ENCODE results near the gene MTMR3.

The MTMR3 gene

DNA sequence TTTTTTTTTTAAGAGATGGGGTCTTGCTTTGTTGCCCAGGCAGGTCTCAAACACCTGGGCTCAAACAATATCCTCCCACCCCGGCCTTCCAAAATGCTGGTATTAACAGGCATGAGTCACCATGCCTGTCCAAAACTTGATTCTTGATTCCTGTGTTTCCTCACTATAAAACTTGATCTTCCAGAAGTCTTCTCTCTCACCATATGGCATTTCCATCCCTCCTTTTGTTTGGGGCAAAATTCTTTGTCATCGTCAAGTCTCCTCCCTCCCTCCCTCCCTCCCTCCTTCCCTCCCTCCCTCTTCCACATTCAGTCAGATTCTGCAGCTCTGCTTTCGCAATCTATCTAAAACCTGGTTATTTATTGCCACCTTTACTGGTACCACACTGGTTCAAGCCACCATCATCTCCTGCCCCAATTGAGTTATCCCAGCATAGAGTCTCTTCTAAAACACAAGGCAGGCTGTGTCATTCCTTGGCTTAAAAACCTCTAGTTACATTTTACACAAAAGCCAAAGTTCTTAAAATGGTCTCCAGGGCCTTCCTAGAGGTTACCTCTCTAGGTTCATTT lies 132.3 kb downstream of the MTMR3 start:
- Mint-ChIP-seq H3K27me3 (no peaks in the 10 kb centered on the region), H3K27ac (peak overlapping the region; percentile 18), H3K4me1 (ENCODE audit: low read depth) (peaks cover 30% of the 10 kb centered on the region), H3K9me3 (no peaks in the 10 kb centered on the region), H3K36me3 (ENCODE audit: low read depth) (peaks cover 97% of the 10 kb centered on the region), H3K4me3 (no peak overlapping the region)
- intact Hi-C loops (cut with micrococcal nuclease) = no loop called here

GRCh38 chr22:30015846-30016245 lies 132.9 kb downstream of the MTMR3 start:
- H3K36me3 Mint-ChIP-seq (ENCODE audit: low read depth) = peaks cover 98% of the 10 kb centered on the region
- H3K27me3 Mint-ChIP-seq = no peaks in the 10 kb centered on the region
- intact Hi-C loops (cut with micrococcal nuclease) = no loop called here
- no peaks in the 10 kb centered on the region for H3K9me3 Mint-ChIP-seq
- H3K27ac Mint-ChIP-seq = peak overlapping the region; percentile 18
- H3K4me3 Mint-ChIP-seq = no peak overlapping the region
- peaks cover 35% of the 10 kb centered on the region for H3K4me1 Mint-ChIP-seq (ENCODE audit: low read depth)

DNA sequence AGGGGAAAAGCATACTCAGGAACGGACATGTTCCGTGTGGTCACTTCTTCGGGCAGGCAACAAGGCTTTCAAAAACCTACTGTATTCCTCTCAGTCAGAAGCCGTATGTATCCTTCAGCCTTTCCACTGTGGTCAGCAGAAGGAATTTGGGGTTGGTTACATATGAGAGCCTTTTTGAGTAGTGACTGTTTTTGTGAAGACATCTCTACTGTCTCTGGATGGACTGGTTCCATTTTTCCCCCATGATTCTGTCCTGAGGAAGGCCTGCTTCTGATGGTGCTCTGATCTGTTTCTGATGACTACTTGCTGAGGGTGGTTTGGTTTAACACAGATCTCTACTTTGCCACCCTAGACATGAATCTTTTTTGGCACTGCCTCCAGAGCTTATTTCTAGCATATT lies 133.6 kb downstream of the MTMR3 start:
- Mint-ChIP-seq H3K27ac (no peak overlapping the region), H3K4me3 (no peak overlapping the region), H3K27me3 (no peaks in the 10 kb centered on the region), H3K9me3 (no peaks in the 10 kb centered on the region), H3K4me1 (ENCODE audit: low read depth) (peaks cover 42% of the 10 kb centered on the region), H3K36me3 (ENCODE audit: low read depth) (peaks cover 98% of the 10 kb centered on the region)
- intact Hi-C loops (cut with micrococcal nuclease) = no loop called here

DNA sequence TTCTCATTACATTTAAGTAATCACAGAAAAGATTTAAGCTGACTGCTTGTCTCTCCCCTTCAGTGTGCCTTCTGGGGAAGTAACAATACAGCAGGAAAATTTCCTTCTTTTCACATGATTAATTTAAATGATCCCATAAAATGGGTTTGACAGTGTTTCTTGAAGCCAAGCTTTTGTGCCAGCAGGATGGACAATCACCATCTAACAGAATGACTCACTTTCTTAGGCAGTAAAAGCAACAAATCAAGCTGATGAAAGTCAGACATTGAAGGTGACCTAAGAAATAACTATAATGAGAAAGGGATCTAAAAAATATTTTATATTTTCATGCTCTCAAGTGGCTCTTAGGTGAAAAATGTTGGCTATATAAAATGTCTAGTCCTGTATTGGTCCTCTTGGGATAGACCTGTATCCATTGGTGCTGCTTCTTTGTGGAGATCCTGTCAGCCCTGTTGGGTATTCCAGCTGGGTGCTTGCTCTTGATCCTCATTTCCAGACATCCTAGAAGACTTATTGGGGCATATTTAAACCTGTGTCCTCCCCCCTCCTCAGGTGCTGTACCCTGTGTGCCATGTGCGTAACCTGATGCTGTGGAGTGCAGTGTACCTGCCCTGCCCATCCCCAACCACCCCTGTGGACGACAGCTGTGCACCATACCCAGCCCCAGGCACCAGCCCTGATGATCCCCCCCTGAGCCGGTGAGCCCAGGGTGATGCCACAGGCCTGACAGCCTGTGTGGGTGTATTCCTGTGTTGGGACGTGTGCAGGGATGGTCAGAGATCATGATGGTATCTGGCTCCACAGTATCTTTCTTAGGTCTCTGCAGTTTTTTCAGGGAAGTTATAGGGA lies 134.6 kb downstream of the MTMR3 start:
- no peak overlapping the region for H3K27ac Mint-ChIP-seq
- no peaks in the 10 kb centered on the region for H3K27me3 Mint-ChIP-seq
- H3K4me1 Mint-ChIP-seq (ENCODE audit: low read depth) = peaks cover 52% of the 10 kb centered on the region
- peaks cover 98% of the 10 kb centered on the region for H3K36me3 Mint-ChIP-seq (ENCODE audit: low read depth)
- no peaks in the 10 kb centered on the region for H3K9me3 Mint-ChIP-seq
- intact Hi-C loops (cut with micrococcal nuclease) = no loop called here
- H3K4me3 Mint-ChIP-seq = no peak overlapping the region

GRCh38 chr22:30020511-30020910 lies 137.5 kb downstream of the MTMR3 start:
- no peaks in the 10 kb centered on the region for H3K9me3 Mint-ChIP-seq
- intact Hi-C loops (cut with micrococcal nuclease) = no loop called here
- peaks cover 98% of the 10 kb centered on the region for H3K36me3 Mint-ChIP-seq (ENCODE audit: low read depth)
- H3K27me3 Mint-ChIP-seq = no peaks in the 10 kb centered on the region
- peaks cover 47% of the 10 kb centered on the region for H3K4me1 Mint-ChIP-seq (ENCODE audit: low read depth)
- no peak overlapping the region for H3K4me3 Mint-ChIP-seq
- H3K27ac Mint-ChIP-seq = no peak overlapping the region

GRCh38 chr22:30021338-30021737 lies 138.4 kb downstream of the MTMR3 start:
- Mint-ChIP-seq H3K36me3 (ENCODE audit: low read depth) (peaks cover 98% of the 10 kb centered on the region), H3K4me3 (no peak overlapping the region), H3K27me3 (no peaks in the 10 kb centered on the region), H3K27ac (peak overlapping the region; percentile 78), H3K4me1 (ENCODE audit: low read depth) (peaks cover 43% of the 10 kb centered on the region), H3K9me3 (no peaks in the 10 kb centered on the region)
- intact Hi-C loops (cut with micrococcal nuclease) = no loop called here

- no peak overlapping the region for H3K4me3 Mint-ChIP-seq
- peaks cover 50% of the 10 kb centered on the region for H3K4me1 Mint-ChIP-seq (ENCODE audit: low read depth)
- intact Hi-C loops (cut with micrococcal nuclease) = no loop called here
- H3K27me3 Mint-ChIP-seq = no peaks in the 10 kb centered on the region
- peak overlapping the region; percentile 78 for H3K27ac Mint-ChIP-seq
- no peaks in the 10 kb centered on the region for H3K9me3 Mint-ChIP-seq
- peaks cover 98% of the 10 kb centered on the region for H3K36me3 Mint-ChIP-seq (ENCODE audit: low read depth)
These were observed 139.1 kb downstream of the MTMR3 start for GRCh38 chr22:30021881-30022619.

GRCh38 chr22:30023099-30023660 lies 140.2 kb downstream of the MTMR3 start:
- peak overlapping the region; percentile 78 for H3K27ac Mint-ChIP-seq
- no peaks in the 10 kb centered on the region for H3K9me3 Mint-ChIP-seq
- H3K36me3 Mint-ChIP-seq (ENCODE audit: low read depth) = peaks cover 100% of the 10 kb centered on the region
- peaks cover 57% of the 10 kb centered on the region for H3K4me1 Mint-ChIP-seq (ENCODE audit: low read depth)
- H3K4me3 Mint-ChIP-seq = no peak overlapping the region
- intact Hi-C loops (cut with micrococcal nuclease) = no loop called here
- no peaks in the 10 kb centered on the region for H3K27me3 Mint-ChIP-seq

DNA sequence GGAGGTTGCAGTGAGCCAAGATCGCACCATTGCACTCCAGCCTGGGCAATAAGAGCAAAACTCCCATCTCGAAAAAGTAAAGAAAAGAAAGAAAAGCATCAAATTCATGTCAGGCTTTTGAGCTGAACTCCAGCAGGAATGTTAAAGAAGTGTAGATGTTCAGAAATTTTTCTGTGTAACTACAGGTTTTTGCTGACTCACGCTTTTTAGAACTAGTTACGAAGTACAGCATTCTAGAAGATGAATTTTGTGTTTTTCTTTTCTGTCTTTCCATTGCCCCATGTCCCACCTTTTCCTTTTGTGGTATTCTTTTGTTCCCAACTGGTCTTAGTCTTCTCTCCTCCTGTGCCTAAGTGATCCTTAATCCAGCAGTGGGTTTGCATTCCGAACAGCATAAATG lies 141.3 kb downstream of the MTMR3 start:
- no peak overlapping the region for H3K27ac Mint-ChIP-seq
- H3K4me1 Mint-ChIP-seq (ENCODE audit: low read depth) = peaks cover 57% of the 10 kb centered on the region
- no peaks in the 10 kb centered on the region for H3K9me3 Mint-ChIP-seq
- no peaks in the 10 kb centered on the region for H3K27me3 Mint-ChIP-seq
- no peak overlapping the region for H3K4me3 Mint-ChIP-seq
- intact Hi-C loops (cut with micrococcal nuclease) = no loop called here
- peaks cover 100% of the 10 kb centered on the region for H3K36me3 Mint-ChIP-seq (ENCODE audit: low read depth)

- Mint-ChIP-seq H3K4me1 (ENCODE audit: low read depth) (peaks cover 52% of the 10 kb centered on the region), H3K27me3 (no peaks in the 10 kb centered on the region), H3K36me3 (ENCODE audit: low read depth) (peaks cover 98% of the 10 kb centered on the region), H3K4me3 (no peak overlapping the region), H3K9me3 (no peaks in the 10 kb centered on the region), H3K27ac (no peak overlapping the region)
- intact Hi-C loops (cut with micrococcal nuclease) = no loop called here
These were observed 142.2 kb downstream of the MTMR3 start for GRCh38 chr22:30025221-30025620.

DNA sequence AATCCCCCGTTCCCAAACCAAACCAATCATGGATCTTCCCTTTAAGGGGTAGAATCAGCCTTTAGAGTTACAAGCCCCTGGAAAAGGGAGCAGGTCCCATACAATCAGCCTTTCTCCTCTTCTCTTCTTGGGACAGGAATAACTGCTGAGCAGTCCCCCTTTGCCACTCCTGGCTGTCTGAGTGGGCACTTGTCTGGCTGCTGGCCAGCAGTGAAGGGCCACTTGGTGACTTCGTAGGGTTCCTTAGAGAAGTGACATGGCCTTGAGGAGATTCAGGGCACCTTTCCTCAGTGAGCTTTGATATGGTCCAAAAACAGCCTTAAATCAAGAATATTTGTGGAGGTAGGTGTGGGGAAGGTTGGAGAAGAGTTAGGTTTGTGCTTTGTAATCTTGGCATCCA lies 143.8 kb downstream of the MTMR3 start:
- no peaks in the 10 kb centered on the region for H3K27me3 Mint-ChIP-seq
- intact Hi-C loops (cut with micrococcal nuclease) = no loop called here
- peaks cover 45% of the 10 kb centered on the region for H3K4me1 Mint-ChIP-seq (ENCODE audit: low read depth)
- no peak overlapping the region for H3K4me3 Mint-ChIP-seq
- no peaks in the 10 kb centered on the region for H3K9me3 Mint-ChIP-seq
- H3K36me3 Mint-ChIP-seq (ENCODE audit: low read depth) = peaks cover 82% of the 10 kb centered on the region
- no peak overlapping the region for H3K27ac Mint-ChIP-seq

DNA sequence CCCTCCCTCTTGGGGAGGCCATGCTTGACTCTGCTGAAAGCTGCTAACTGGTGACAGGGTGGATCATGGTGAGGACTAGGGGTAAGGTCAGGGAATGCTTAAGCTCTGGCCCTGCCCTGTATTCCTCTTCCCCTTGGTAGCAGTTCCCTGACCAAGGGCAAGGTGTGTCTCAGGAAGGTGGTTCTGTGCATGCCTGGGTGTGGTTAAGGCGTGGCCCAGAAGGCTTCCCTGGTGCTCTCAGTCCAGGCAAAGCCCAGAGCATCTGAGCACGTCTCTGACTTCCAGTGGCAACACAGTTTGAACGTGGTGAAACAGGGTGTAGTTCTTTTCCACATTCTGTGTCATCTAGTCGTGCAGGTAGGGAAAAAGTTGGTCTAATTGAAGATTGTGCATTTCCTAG lies 144.2 kb downstream of the MTMR3 start:
- H3K27ac Mint-ChIP-seq = no peak overlapping the region
- no peak overlapping the region for H3K4me3 Mint-ChIP-seq
- no peaks in the 10 kb centered on the region for H3K9me3 Mint-ChIP-seq
- H3K36me3 Mint-ChIP-seq (ENCODE audit: low read depth) = peaks cover 78% of the 10 kb centered on the region
- intact Hi-C loops (cut with micrococcal nuclease) = no loop called here
- H3K4me1 Mint-ChIP-seq (ENCODE audit: low read depth) = peaks cover 45% of the 10 kb centered on the region
- no peaks in the 10 kb centered on the region for H3K27me3 Mint-ChIP-seq

DNA sequence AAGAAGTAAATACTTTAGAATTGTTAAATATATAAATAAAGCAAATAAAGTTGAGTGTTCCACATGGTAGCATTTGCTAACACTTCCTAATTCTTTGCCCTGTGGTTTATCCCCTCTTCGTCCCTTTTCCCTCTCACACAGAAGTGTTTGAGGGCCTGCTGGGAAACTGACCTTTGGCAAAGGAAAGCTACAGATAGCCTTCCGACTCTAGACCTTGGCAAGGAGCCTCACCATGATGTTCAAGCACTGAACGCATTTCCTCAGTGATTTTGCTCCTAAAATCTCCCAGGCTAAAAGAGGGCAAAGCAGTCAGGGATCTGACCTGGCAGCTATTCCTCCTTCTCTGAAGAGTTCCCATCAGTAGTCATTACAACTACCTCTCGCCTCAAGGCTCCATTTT lies 144.8 kb downstream of the MTMR3 start:
- H3K4me3 Mint-ChIP-seq = no peak overlapping the region
- H3K36me3 Mint-ChIP-seq (ENCODE audit: low read depth) = peaks cover 72% of the 10 kb centered on the region
- H3K9me3 Mint-ChIP-seq = no peaks in the 10 kb centered on the region
- no peak overlapping the region for H3K27ac Mint-ChIP-seq
- peaks cover 45% of the 10 kb centered on the region for H3K4me1 Mint-ChIP-seq (ENCODE audit: low read depth)
- no peaks in the 10 kb centered on the region for H3K27me3 Mint-ChIP-seq
- intact Hi-C loops (cut with micrococcal nuclease) = no loop called here

- H3K27ac Mint-ChIP-seq = no peak overlapping the region
- intact Hi-C loops (cut with micrococcal nuclease) = no loop called here
- H3K36me3 Mint-ChIP-seq (ENCODE audit: low read depth) = peaks cover 63% of the 10 kb centered on the region
- H3K4me1 Mint-ChIP-seq (ENCODE audit: low read depth) = peaks cover 46% of the 10 kb centered on the region
- H3K27me3 Mint-ChIP-seq = no peaks in the 10 kb centered on the region
- no peak overlapping the region for H3K4me3 Mint-ChIP-seq
- H3K9me3 Mint-ChIP-seq = no peaks in the 10 kb centered on the region
These were observed 145.8 kb downstream of the MTMR3 start for GRCh38 chr22:30028731-30029130.
